Muscle layer of duodenum (tissue), 2 donors: Measurements from ENCODE around the gene CDON.

ENCODE experiments used
- H3K27ac ChIP-seq: one replicate; pipeline ENCODE4 v1.7.0; 2013; ENCODE audit warnings: mild to moderate bottlenecking, low read length
- H3K27me3 ChIP-seq: one replicate; pipeline ENCODE4 v1.7.0; 2013; ENCODE audit warnings: low read depth, mild to moderate bottlenecking, control low read depth, low read length
- H3K36me3 ChIP-seq, 2 donors: one replicate each; pipeline ENCODE4 v1.7.0; 2013; ENCODE audit warnings: low read length in 2 of 2, control low read depth in 1 of 2, mild to moderate bottlenecking in 1 of 2; ENCODE audit not compliant: insufficient read depth in 2 of 2, control insufficient read depth in 1 of 2
- H3K4me1 ChIP-seq, 2 donors: one replicate each; pipeline ENCODE4 v1.7.0; 2013; ENCODE audit warnings: low read length in 2 of 2, mild to moderate bottlenecking in 2 of 2, control low read depth in 1 of 2, moderate library complexity in 1 of 2; ENCODE audit not compliant: insufficient read depth in 2 of 2, control insufficient read depth in 1 of 2
- H3K4me3 ChIP-seq, 2 donors: one replicate each; pipeline ENCODE4 v1.7.0; 2013; ENCODE audit warnings: low read length in 2 of 2, low read depth in 1 of 2, mild to moderate bottlenecking in 1 of 2
- H3K9me3 ChIP-seq, 2 donors: one replicate each; pipeline ENCODE4 v1.7.0; 2013; ENCODE audit warnings: low read length in 2 of 2, control low read depth in 1 of 2, mild to moderate bottlenecking in 1 of 2; ENCODE audit not compliant: control insufficient read depth in 1 of 2
- donor health status: healthy.

Gene CDON

DNA sequence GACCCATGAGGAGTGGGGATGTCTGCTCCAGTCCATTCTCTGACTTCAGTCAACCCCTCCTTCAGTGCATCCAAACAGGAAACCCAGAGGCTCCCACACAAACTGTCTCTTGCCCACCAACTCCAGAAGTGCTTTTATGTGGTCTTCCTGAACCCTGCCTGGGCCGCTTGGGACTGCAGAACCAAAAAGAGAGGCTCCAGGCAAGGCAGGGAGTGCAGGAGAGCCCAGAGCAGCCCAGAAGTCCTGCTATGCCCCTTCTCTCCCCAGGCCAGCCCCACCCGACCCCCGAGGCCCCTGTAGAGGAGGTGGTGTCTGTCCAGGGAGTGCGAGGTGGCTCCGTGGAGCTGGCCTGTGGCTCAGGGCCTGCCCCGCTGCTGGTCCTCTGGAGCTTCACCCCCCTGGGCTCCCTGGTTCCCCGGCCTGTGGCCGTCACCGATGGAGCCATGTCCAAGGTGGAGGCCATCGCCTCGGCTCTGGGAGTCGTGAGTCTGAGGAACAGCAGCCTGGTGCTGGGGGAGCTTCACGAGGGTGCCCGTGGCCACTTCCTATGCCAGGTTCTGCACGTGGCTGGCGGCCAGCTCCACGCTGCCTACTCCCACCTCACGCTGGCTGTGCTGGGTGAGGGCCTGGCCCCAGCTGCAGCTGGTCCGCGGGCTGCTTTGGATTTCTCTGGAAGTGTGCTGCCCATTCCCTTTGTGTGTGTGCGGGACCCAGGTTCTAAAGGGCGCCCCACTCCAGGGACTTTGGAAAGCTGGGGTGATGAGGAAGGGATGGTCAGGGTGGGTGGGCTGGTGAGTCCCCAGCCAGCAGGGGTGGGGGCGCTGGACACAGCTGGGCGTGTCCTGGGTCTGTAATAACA is 115.0 kb downstream of the CDON start:
- no peaks in the 10 kb centered on the region for H3K9me3 ChIP-seq
- no peak overlapping the region for H3K4me3 ChIP-seq
- H3K36me3 ChIP-seq, result no peaks in the 10 kb centered on the region
- H3K27me3 ChIP-seq, result no peaks in the 10 kb centered on the region
- no peak overlapping the region for H3K27ac ChIP-seq
- H3K4me1 ChIP-seq, result peaks cover 0 to 27% of the 10 kb centered on the region in 2 donors

DNA sequence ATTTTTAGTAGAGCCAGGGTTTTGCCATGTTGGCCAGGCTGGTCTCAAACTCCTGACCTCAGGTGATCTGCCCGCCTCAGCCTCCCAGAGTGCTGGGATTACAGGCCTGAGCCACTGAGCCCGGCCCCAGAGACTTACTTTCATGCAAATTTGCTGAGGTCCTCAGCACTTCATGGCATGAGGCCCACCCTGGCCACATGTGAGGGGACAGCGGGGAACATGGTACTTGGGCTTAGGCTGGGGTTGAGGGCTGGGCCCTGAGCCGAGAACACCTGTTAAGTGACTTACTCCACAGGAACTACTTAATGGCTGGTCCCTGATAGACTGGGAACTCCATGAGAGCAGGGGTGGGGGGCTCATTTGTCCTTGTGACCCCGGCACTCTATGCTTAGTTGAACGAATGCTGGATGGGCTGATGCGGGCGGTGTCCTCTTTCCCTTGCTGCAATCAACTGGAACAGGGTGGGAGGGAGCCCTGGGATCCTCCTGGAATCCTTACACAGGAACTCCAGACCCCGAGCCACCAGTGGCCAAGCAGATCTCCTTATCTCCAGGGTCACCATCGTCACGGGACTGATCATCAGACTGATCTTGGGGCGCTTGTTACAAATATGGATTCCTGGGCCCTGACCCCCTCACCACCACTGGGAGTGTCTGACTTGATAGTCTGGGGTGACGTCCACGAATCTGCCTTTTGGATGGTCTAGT is 115.8 kb downstream of the CDON start:
- H3K36me3 ChIP-seq, result no peaks in the 10 kb centered on the region
- H3K9me3 ChIP-seq, result no peaks in the 10 kb centered on the region
- peaks cover 0 to 25% of the 10 kb centered on the region in 2 donors for H3K4me1 ChIP-seq

DNA sequence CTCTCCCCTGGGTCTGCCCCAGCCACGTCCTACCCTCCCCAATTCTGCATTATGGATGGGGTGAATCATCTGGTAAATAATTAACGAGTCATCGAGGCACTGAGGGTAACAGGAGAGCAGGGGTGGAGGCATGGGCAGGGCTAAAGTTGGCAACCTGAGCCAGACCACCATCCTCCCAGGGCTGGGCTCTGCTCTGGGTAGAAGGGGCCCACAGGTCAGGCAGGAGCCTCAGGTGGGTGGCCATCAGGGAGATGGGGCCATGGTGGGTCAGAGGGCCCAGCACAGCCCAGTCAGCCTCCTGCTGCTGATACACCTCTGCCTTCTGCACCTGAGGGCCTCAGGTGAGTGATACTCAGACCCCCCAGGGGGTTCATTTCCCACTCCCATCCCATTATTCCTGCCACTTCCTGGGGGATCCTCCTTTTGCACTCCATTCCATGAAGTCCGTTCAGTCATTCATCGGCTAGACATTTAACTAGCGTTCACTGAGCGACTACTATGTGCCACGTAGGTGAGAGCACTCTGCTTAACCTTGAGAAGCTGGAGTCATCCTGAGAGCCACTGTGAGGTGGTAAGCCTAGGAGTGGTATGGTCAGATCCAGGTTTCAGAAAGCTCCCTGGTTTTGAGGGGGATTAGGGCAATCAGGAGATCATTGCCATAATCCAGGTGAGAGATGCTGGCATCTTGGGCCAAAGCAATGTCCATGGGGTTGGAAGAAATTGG is 116.7 kb downstream of the CDON start, which contains the start of gene VSIG10L2:
Gene VSIG10L2 (plus strand): TSS at position 248 of the 724 bp plus-strand sequence. CDS start 12 bp downstream, at position 260.
- no peak within 1 kb of the TSS for H3K4me3 ChIP-seq
- H3K36me3 ChIP-seq, result no peaks in the 10 kb centered on the region
- H3K9me3 ChIP-seq, result no peaks in the 10 kb centered on the region
- H3K27ac ChIP-seq, result no peak within 1 kb of the TSS
- H3K4me1 ChIP-seq, result peaks cover 0 to 20% of the 10 kb centered on the region in 2 donors
- no peaks in the 10 kb centered on the region for H3K27me3 ChIP-seq

More for the DNA sequence above, 115.8 kb downstream of the CDON start:
- Histone ChIP-seq H3K4me3 (no peak overlapping the region), H3K27me3 (no peaks in the 10 kb centered on the region), H3K27ac (no peak overlapping the region)

- Histone ChIP-seq H3K36me3 (no peaks in the 10 kb centered on the region), H3K4me3 (no peak overlapping the region), H3K9me3 (no peaks in the 10 kb centered on the region)
Measured at GRCh38 chr11:125945011-125945796, 117.5 kb downstream of the CDON start.

DNA sequence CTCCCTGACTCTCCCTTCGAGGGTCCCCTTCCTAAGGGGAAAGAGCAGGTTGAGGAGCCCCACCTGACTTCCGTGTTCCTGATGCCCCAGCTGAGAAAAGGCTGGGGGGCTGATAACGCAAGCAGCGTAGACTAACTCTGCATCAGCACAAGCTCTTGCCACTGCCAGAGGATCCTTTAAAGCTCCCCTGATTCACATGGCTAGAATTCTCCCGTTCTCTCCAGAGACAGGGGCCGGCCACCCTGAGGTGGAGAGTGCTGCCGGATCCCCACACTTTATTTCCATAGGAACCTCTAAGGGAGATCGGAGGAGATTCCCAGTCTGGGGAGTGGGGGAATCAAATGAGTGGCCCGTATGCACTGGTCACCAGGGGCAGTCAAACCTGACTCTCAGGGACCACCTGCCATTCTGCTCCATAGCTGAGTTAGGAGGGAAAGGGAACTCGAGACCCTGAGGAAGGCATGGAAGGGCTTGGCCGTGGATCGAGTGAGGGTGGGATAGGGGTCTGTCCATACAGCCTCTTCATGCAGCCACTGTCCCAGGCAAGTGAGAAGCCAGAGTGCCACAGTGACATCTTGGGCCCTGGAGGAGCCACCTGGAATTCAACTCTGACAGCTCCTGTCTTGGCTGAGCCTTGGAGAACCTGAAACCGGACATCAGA is 118.2 kb downstream of the CDON start:
- H3K9me3 ChIP-seq, result no peaks in the 10 kb centered on the region
- no peak overlapping the region for H3K27ac ChIP-seq
- peaks cover 0 to 18% of the 10 kb centered on the region in 2 donors for H3K4me1 ChIP-seq
- no peaks in the 10 kb centered on the region for H3K36me3 ChIP-seq
- H3K4me3 ChIP-seq, result no peak overlapping the region
- no peaks in the 10 kb centered on the region for H3K27me3 ChIP-seq

More at GRCh38 chr11:125945011-125945796, 117.5 kb downstream of the CDON start:
- Histone ChIP-seq H3K4me1 (peaks cover 0 to 16% of the 10 kb centered on the region in 2 donors), H3K27me3 (no peaks in the 10 kb centered on the region), H3K27ac (no peak overlapping the region)

DNA sequence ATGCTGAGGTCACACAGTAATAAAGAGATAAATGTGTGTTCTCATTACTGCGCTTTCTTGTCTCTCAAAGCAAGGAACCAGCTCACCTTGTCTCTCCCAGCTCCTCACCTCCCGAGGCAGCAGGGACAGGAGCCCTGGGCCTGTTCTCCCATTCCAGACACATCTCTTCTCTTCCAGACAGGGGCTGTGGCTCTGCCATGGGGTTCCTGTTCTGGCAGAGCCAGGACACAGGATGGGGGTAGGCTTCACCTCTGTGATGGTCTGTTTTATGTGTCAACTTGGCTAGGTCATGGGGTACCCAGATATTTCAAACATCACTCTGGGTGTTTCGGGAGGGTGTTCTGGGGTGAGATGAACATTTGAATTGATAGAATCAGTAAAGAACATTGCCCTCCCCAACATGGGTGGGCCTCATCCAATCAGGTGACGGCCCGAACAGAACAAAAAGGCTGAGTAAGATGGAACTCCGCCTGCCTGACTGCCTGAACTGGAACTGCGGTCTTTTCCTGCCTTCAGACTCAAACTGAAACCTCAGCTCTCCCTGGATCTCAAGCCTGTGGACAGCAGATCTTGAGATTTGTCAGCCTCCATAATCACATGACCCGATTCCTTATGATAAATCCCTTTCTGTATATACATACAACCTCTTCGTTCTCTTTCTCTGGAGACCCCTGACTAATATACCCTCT is 118.9 kb downstream of the CDON start:
- Histone ChIP-seq H3K4me3 (no peak overlapping the region), H3K27me3 (no peaks in the 10 kb centered on the region), H3K27ac (no peak overlapping the region), H3K9me3 (no peaks in the 10 kb centered on the region), H3K4me1 (peaks cover 0 to 25% of the 10 kb centered on the region in 2 donors), H3K36me3 (no peaks in the 10 kb centered on the region)

- Histone ChIP-seq H3K36me3 (no peaks in the 10 kb centered on the region), H3K27me3 (no peaks in the 10 kb centered on the region), H3K4me3 (no peak overlapping the region), H3K4me1 (peaks cover 0 to 29% of the 10 kb centered on the region in 2 donors), H3K9me3 (no peaks in the 10 kb centered on the region), H3K27ac (no peak overlapping the region)
Measured at GRCh38 chr11:125942771-125943428, 119.8 kb downstream of the CDON start.

GRCh38 chr11:125941619-125942611 is 120.8 kb downstream of the CDON start:
- Histone ChIP-seq H3K27ac (no peak overlapping the region), H3K27me3 (no peaks in the 10 kb centered on the region), H3K4me3 (no peak overlapping the region), H3K4me1 (peaks cover 0 to 29% of the 10 kb centered on the region in 2 donors), H3K9me3 (no peaks in the 10 kb centered on the region), H3K36me3 (no peaks in the 10 kb centered on the region)

- peaks cover 0 to 29% of the 10 kb centered on the region in 2 donors for H3K4me1 ChIP-seq
- H3K4me3 ChIP-seq, result no peak overlapping the region
- H3K27me3 ChIP-seq, result no peaks in the 10 kb centered on the region
- H3K27ac ChIP-seq, result no peak overlapping the region
- no peaks in the 10 kb centered on the region for H3K36me3 ChIP-seq
- H3K9me3 ChIP-seq, result no peaks in the 10 kb centered on the region
Measured at GRCh38 chr11:125941267-125941618, 121.4 kb downstream of the CDON start.
